HG03457 (cell line): Measurements from ENCODE around the gene PIH1D1.

Experiments
- ATAC-seq: cut with Tn5 transposase; IDR thresholded peaks from one replicate; pipeline ENCODE4 v1.9.1; 2021; ENCODE audit warnings: moderate number of reproducible peaks; ENCODE audit not compliant: unreplicated experiment

The PIH1D1 gene

GRCh38 chr19:49451430-49452181 is at the start of gene PIH1D1:
PIH1D1 (minus strand) TSS chr19:49451814; CDS start chr19:49451574, 240 bp downstream.
- ATAC-seq = peak; percentile 59

DNA sequence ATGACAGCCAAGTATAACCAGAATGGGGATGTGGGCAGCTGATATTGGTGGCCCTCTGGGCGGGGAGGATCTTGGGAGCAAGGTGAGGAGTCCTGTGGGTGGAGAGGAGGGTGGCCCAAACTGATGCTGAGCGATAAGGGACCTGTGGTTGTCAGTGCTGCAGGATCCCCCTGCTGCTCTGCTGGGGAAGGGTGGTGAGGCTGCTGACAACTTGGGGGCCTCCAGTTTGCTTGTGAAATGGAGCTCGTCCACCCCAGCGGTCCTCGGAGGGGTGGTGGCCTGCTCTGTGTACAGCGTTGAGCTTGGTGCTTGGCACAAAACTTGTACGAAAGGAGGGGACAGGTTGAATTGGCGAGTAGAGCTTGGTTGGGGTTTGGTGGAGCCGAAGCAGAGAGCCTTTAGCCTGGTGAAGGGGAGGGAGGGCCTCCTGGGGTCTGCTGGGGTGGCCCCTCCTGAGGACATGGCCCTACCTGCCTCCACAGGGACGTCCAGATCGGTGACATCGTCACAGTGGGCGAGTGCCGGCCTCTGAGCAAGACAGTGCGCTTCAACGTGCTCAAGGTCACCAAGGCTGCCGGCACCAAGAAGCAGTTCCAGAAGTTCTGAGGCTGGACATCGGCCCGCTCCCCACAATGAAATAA is 47.5 kb upstream of the PIH1D1 start:
- ATAC-seq = no peak

- ATAC-seq = no peak
Observed at GRCh38 chr19:49498475-49498874, 46.9 kb upstream of the PIH1D1 start.

- ATAC-seq = no peak
Observed at GRCh38 chr19:49497789-49498103, 46.1 kb upstream of the PIH1D1 start.

DNA sequence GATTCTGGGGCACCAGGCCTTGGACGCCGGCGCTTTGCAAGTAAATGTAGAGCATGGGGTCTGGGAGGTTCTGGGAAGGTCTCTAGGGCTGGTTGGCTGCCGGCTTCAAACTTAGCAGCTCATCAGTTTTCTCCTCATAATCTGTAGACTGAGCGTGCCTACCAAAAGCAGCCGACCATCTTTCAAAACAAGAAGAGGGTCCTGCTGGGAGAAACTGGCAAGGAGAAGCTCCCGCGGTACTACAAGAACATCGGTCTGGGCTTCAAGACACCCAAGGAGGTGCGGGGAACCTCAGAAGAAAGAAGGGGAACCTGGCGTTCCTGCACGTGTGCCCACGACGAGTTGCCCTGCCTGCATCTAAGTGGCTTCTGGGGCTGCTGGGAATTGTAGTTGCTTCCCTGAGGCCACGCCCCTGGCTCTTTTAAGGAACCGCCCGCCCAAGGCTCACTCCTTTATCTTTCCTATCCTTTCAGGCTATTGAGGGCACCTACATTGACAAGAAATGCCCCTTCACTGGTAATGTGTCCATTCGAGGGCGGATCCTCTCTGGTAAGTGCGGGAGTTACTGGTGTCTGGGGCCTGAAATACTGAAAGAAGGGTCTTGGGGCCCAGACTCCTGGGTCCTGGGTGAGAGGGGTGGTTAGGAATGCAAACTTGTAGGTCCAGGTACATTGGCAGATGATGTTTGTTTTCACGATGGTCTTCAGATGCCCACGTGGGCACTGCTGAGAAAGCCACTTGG is 45.6 kb upstream of the PIH1D1 start:
- ATAC-seq = no peak

DNA sequence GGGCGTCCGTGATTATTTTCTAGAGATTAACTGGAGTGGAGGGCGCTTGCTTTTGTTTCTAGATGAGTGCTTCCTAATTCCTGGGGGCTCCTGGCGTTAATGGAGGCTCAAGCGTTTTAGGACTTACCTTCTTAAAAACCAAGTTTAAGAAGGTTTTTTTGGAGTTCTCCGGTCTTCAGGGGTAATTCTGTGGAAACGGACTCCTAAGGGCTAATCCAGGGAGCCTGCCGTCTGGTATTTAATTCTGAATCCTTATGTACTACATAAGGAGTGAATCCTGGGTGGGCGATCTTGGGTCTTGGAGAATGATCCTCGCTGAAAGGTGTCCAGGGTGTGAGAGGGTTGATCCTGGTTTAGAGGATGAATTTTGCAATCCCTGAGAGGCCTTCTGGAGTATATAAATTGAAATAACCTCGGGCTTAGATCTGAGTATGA is 45.0 kb upstream of the PIH1D1 start:
- no peak for ATAC-seq

- ATAC-seq = no peak
Observed at GRCh38 chr19:49492573-49493405, 41.2 kb upstream of the PIH1D1 start.

DNA sequence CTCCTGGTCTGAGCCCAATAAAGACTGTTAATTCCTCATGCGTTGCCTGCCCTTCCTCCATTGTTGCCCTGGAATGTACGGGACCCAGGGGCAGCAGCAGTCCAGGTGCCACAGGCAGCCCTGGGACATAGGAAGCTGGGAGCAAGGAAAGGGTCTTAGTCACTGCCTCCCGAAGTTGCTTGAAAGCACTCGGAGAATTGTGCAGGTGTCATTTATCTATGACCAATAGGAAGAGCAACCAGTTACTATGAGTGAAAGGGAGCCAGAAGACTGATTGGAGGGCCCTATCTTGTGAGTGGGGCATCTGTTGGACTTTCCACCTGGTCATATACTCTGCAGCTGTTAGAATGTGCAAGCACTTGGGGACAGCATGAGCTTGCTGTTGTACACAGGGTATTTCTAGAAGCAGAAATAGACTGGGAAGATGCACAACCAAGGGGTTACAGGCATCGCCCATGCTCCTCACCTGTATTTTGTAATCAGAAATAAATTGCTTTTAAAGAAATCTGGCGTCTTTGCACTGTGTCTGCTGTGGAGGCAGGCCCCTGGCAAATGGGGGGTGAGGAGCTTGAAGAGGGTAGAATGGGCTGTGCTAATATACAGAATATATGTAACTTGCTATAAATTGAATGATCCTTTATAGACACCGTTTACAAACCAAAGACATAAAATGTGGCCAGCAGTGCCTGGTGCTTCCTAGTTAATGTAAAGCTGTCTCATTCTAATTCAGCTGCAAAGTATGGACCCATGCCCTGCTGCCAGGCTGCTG is 40.4 kb upstream of the PIH1D1 start:
- no peak for ATAC-seq

GRCh38 chr19:49491030-49491803 is 39.6 kb upstream of the PIH1D1 start:
- ATAC-seq = no peak

GRCh38 chr19:49490287-49491029 is 38.8 kb upstream of the PIH1D1 start:
- no peak for ATAC-seq

GRCh38 chr19:49489601-49490167 is 38.1 kb upstream of the PIH1D1 start:
- ATAC-seq = no peak

- no peak for ATAC-seq
Observed at GRCh38 chr19:49488863-49489537, 37.4 kb upstream of the PIH1D1 start.

GRCh38 chr19:49488046-49488862 is 36.6 kb upstream of the PIH1D1 start:
- ATAC-seq = no peak

DNA sequence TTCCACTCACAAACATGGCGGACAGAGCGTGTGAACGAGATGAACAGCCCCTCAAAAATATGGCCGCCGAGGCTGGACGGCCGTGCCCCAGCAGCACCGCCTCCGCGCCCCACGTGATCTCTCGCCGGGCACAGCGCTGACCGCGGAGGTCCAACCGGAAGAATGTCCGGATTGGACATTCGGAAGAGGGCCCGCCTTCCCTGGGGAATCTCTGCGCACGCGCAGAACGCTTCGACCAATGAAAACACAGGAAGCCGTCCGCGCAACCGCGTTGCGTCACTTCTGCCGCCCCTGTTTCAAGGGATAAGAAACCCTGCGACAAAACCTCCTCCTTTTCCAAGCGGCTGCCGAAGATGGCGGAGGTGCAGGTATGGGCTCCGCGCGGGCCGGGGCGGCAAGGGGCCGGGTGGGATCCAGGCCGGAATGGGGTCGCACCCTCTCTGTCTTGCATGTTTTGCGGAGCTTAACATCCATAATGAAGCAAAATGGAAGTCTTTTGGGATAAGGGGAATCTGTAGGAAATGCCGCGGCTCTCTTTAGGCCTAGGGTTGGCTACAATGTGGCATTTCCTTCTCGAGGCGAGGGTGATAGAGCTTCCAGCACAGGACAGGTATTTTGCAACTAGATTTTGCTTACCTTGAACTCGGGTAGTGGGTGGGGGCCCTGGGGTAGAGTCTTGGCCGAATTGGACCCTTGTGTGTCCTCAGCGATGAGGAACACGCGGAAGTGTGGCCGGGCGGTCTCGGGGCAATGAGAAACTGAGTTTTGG is 35.8 kb upstream of the PIH1D1 start, which contains the start of gene RPL13A:
TSS of gene RPL13A (plus strand) at position 332 of the 769 bp plus-strand sequence. CDS start at position 354, 22 bp downstream.
- peak; percentile 77 for ATAC-seq

DNA sequence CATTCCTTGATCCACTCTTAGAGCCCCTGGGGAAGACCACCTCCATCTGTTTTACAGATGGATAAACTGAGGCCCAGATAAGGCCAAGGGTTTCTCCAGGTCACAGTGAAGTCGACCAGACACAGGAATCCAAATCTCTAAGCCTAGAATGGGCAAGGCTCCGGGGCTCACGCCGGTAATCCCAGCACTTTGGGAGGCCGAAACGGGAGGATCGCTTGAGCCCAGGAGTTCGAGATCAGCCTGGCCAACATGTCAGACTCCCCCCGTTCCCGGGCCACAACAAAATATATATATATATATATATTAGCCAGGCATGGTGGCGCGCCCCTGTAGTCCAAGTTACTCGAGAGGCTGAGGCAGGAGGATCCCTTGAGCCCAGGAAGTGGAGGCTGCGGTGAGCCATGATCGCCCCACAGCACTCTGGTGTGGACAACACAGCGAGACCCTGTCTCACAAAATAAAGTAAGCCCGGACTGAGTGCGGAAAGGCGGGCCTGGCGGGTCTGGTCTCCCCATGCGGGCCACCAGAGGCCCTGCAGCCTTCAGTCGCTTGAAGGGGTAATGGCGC is 35.2 kb upstream of the PIH1D1 start:
- ATAC-seq = no peak

DNA sequence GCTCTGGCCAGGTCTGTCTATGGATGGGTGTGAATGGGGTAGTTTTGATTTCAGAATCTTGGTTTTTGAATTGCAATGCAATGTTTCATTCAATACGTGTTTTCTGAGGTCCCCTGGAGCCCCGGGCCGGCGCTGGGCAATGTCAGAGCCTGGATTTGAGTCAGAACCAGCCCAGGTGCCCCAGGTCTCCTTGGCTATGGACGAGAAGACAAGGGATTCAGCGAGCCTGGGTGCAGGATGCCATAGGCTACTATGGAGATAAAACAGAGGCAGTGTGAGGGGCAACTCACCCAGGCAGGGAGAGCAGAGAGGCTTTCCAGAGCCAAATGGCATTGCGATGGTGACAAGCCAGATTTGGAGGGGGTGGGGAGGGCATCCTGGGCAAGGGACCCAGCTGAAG is 34.6 kb upstream of the PIH1D1 start:
- no peak for ATAC-seq
